NB4 (cell line): Measurements from ENCODE around the gene RHOV.

Source experiments
- DNase-seq: peaks from one replicate; pipeline ENCODE4 v3.0.0; 2010; ENCODE audit warnings: low read depth
- H3K4me3 ChIP-seq: one replicate; pipeline ENCODE4 v1.5.1; 2011; ENCODE audit warnings: mild to moderate bottlenecking, low read depth, low read length, moderate library complexity
- CTCF ChIP-seq: IDR thresholded peaks from one replicate; pipeline ENCODE4 v1.5.1; 2012; ENCODE audit warnings: low read depth, low read length
- MAX ChIP-seq: IDR thresholded peaks from 2 replicates; pipeline ENCODE4 v1.6.1; 2011; ENCODE audit warnings: low read depth, low read length
- MYC ChIP-seq: IDR thresholded peaks from 2 replicates; pipeline ENCODE4 v1.6.1; 2011; ENCODE audit warnings: low read depth, low read length
- POLR2A ChIP-seq: IDR thresholded peaks from 2 replicates; pipeline ENCODE4 v1.6.1; 2011; ENCODE audit warnings: mild to moderate bottlenecking; ENCODE audit not compliant: insufficient read length; ENCODE audit errors: extremely low read depth

The RHOV gene

GRCh38 chr15:40846841-40847222 lies 27.2 kb downstream of the RHOV start:
- DNase-seq = peak; percentile 23
- TF ChIP-seq MYC = no peak
- TF ChIP-seq POLR2A = no peak
- TF ChIP-seq MAX = no peak
- no peak for TF ChIP-seq CTCF
- H3K4me3 ChIP-seq = no peak overlapping the region

GRCh38 chr15:40845511-40846284 lies 28.3 kb downstream of the RHOV start:
- DNase-seq = no peak
- TF ChIP-seq CTCF = no peak
- TF ChIP-seq POLR2A = no peak
- TF ChIP-seq MAX = no peak
- TF ChIP-seq MYC = no peak
- H3K4me3 ChIP-seq = no peak overlapping the region

- TF ChIP-seq MYC (no peak), POLR2A (no peak), MAX (no peak), CTCF (no peak)
- DNase-seq = peak; percentile 58
- H3K4me3 ChIP-seq = peak overlapping the region; percentile 51
Observed at GRCh38 chr15:40845036-40845435, 29.0 kb downstream of the RHOV start.

- peak; percentile 77 for DNase-seq
- no peak for TF ChIP-seq POLR2A
- TF ChIP-seq MAX = no peak
- TF ChIP-seq CTCF = no peak
- TF ChIP-seq MYC = no peak
- H3K4me3 ChIP-seq = peak overlapping the region; percentile 51
Observed at GRCh38 chr15:40844696-40845030, 29.4 kb downstream of the RHOV start.

GRCh38 chr15:40843885-40844695 lies 29.9 kb downstream of the RHOV start, which contains the start of gene SPINT1:
SPINT1 (plus strand) TSS chr15:40844048; CDS start chr15:40844555, 507 bp downstream.
- peak within 1 kb of the TSS; percentile 51 for H3K4me3 ChIP-seq
- no peak for TF ChIP-seq CTCF
- no peak for TF ChIP-seq MAX
- TF ChIP-seq POLR2A = no peak
- TF ChIP-seq MYC = no peak
- peak; percentile 73 for DNase-seq
